Activated naive CD4-positive, alpha-beta T cell treated with anti-CD3 and anti-CD28 coated beads, Interleukin-2, amount 50 U/mL, for 72 hours (primary cell): ENCODE results near the gene STRBP. TPM values are rescaled to one million over a fixed set of nuclear protein-coding genes. Genes with fewer than 3 reads are reported as not detected.
A peak's percentile ranks its signal among the peaks of the same experiment; 100 is the strongest.
"Not testable (repeated sequence)": the region's sequence is repeated elsewhere in the genome, so short reads cannot be mapped to it uniquely, and the experiment has no call there.

Source experiments
- ATAC-seq, 2 donors: fragments of 150-1000 bp; cut with Tn5 transposase; 2 replicates each; pipeline ENCODE4 v1.10.0; 2021; ENCODE audit warnings: mild to moderate bottlenecking in 2 of 2, moderate library complexity in 2 of 2
- DNase-seq, 2 donors: peaks; one replicate each; pipeline ENCODE4 v3.0.0; 2021 to 2022; ENCODE audit warnings: low spot score in 2 of 2
- H3K27ac Mint-ChIP-seq, 2 donors: one replicate each; pipeline ENCODE4 v1.8.0; 2022; ENCODE audit warnings: mild to moderate bottlenecking in 2 of 2, mixed read lengths in 2 of 2
- H3K36me3 Mint-ChIP-seq, 2 donors: one replicate each; pipeline ENCODE4 v1.8.0; 2022; ENCODE audit warnings: mixed read lengths in 2 of 2
- H3K9me3 Mint-ChIP-seq, 2 donors: one replicate each; pipeline ENCODE4 v1.8.0; 2022; ENCODE audit warnings: mixed read lengths in 2 of 2
- total RNA-seq, 2 donors: library from RNA; stranded (reverse); gene quantifications; one replicate each; pipeline ENCODE4 v1.2.3, GENCODE V29; 2022

Gene STRBP
- total RNA-seq, 2 donors from 2014 or later: 31.1 to 34.1 TPM

GRCh38 chr9:123187131-123187530 lies 81.3 kb downstream of the STRBP start:
- H3K9me3 Mint-ChIP-seq: no peaks in the 10 kb centered on the region
- DNase-seq (no peak), ATAC-seq (no peak)
- no peak overlapping the region for H3K27ac Mint-ChIP-seq
- peaks cover 0 to 5% of the 10 kb centered on the region in 2 donors for H3K36me3 Mint-ChIP-seq

- DNase-seq, H3K27ac Mint-ChIP-seq, H3K9me3 Mint-ChIP-seq, H3K36me3 Mint-ChIP-seq, ATAC-seq: not testable (repeated sequence)
These were observed 82.4 kb downstream of the STRBP start for GRCh38 chr9:123186029-123186428.

- ATAC-seq (no peak), DNase-seq (no peak)
- Mint-ChIP-seq H3K36me3 (peaks cover 0 to 5% of the 10 kb centered on the region in 2 donors), H3K27ac (no peak overlapping the region), H3K9me3 (no peaks in the 10 kb centered on the region)
These were observed 91.4 kb downstream of the STRBP start for GRCh38 chr9:123176949-123177348.

- H3K27ac Mint-ChIP-seq: no peak overlapping the region
- DNase-seq (no peak), ATAC-seq (no peak)
- H3K36me3 Mint-ChIP-seq: peaks cover 0 to 5% of the 10 kb centered on the region in 2 donors
- no peaks in the 10 kb centered on the region for H3K9me3 Mint-ChIP-seq
These were observed 92.3 kb downstream of the STRBP start for GRCh38 chr9:123175854-123176629.

- Mint-ChIP-seq H3K27ac (no peak overlapping the region), H3K36me3 (peaks cover 0 to 5% of the 10 kb centered on the region in 2 donors), H3K9me3 (no peaks in the 10 kb centered on the region)
- DNase-seq (no peak), ATAC-seq (no peak)
These were observed 93.4 kb downstream of the STRBP start for GRCh38 chr9:123174887-123175518.

- ATAC-seq (no peak), DNase-seq (no peak)
- no peak overlapping the region for H3K27ac Mint-ChIP-seq
- H3K36me3 Mint-ChIP-seq: peaks cover 0 to 4% of the 10 kb centered on the region in 2 donors
- H3K9me3 Mint-ChIP-seq: no peaks in the 10 kb centered on the region
These were observed 94.3 kb downstream of the STRBP start for GRCh38 chr9:123174079-123174478.

- Mint-ChIP-seq H3K36me3 (peaks cover 0 to 4% of the 10 kb centered on the region in 2 donors), H3K27ac (no peak overlapping the region), H3K9me3 (no peaks in the 10 kb centered on the region)
- DNase-seq (no peak), ATAC-seq (no peak)
These were observed 98.5 kb downstream of the STRBP start for GRCh38 chr9:123169926-123170325.

- Mint-ChIP-seq H3K36me3 (peaks cover 0 to 4% of the 10 kb centered on the region in 2 donors), H3K27ac (peak overlapping the region in 1 of 2 donors; percentile 22), H3K9me3 (no peaks in the 10 kb centered on the region)
- DNase-seq (no peak), ATAC-seq (no peak)
These were observed 99.8 kb downstream of the STRBP start for GRCh38 chr9:123168586-123168985.

- no peak for ATAC-seq
- Mint-ChIP-seq H3K27ac (no peak overlapping the region), H3K36me3 (peaks cover 0 to 4% of the 10 kb centered on the region in 2 donors), H3K9me3 (no peaks in the 10 kb centered on the region)
- DNase-seq: no peak
These were observed 100.9 kb downstream of the STRBP start for GRCh38 chr9:123167474-123167873.

- ATAC-seq: no peak
- Mint-ChIP-seq H3K9me3 (no peaks in the 10 kb centered on the region), H3K27ac (no peak overlapping the region), H3K36me3 (peaks cover 0 to 4% of the 10 kb centered on the region in 2 donors)
- no peak for DNase-seq
These were observed 102.6 kb downstream of the STRBP start for GRCh38 chr9:123165813-123166212.

GRCh38 chr9:123164285-123164684 lies 104.1 kb downstream of the STRBP start:
- Mint-ChIP-seq H3K9me3 (no peaks in the 10 kb centered on the region), H3K27ac (no peak overlapping the region), H3K36me3 (peaks cover 0 to 4% of the 10 kb centered on the region in 2 donors)
- DNase-seq: no peak
- no peak for ATAC-seq

GRCh38 chr9:123162791-123163345 lies 105.5 kb downstream of the STRBP start:
- DNase-seq (no peak), ATAC-seq (no peak)
- Mint-ChIP-seq H3K9me3 (no peaks in the 10 kb centered on the region), H3K27ac (no peak overlapping the region), H3K36me3 (no peaks in the 10 kb centered on the region)

- peaks cover 0 to 3% of the 10 kb centered on the region in 2 donors for H3K36me3 Mint-ChIP-seq
- H3K9me3 Mint-ChIP-seq: no peaks in the 10 kb centered on the region
- no peak for ATAC-seq
- no peak for DNase-seq
- no peak overlapping the region for H3K27ac Mint-ChIP-seq
These were observed 106.0 kb downstream of the STRBP start for GRCh38 chr9:123162360-123162759.

GRCh38 chr9:123157221-123157620 lies 111.2 kb downstream of the STRBP start:
- H3K9me3 Mint-ChIP-seq: no peaks in the 10 kb centered on the region
- DNase-seq (no peak), ATAC-seq (no peak)
- H3K36me3 Mint-ChIP-seq: peaks cover 0 to 6% of the 10 kb centered on the region in 2 donors
- H3K27ac Mint-ChIP-seq: no peak overlapping the region

GRCh38 chr9:123150708-123151503 lies 117.5 kb downstream of the STRBP start:
- no peaks in the 10 kb centered on the region for H3K9me3 Mint-ChIP-seq
- H3K27ac Mint-ChIP-seq: no peak overlapping the region
- H3K36me3 Mint-ChIP-seq: peaks cover 4 to 6% of the 10 kb centered on the region in 2 donors
- ATAC-seq (no peak), DNase-seq (no peak)

- Mint-ChIP-seq H3K36me3 (peaks cover 4 to 6% of the 10 kb centered on the region in 2 donors), H3K9me3 (no peaks in the 10 kb centered on the region), H3K27ac (no peak overlapping the region)
- no peak for DNase-seq
- no peak for ATAC-seq
These were observed 119.3 kb downstream of the STRBP start for GRCh38 chr9:123149067-123149466.

GRCh38 chr9:123138163-123138562 lies 130.2 kb downstream of the STRBP start:
- H3K36me3 Mint-ChIP-seq: no peaks in the 10 kb centered on the region
- H3K9me3 Mint-ChIP-seq: no peaks in the 10 kb centered on the region
- no peak overlapping the region for H3K27ac Mint-ChIP-seq
- no peak for DNase-seq
- no peak for ATAC-seq
